KMS-11 (cell line): Measurements from ENCODE around the gene STARD8.
"Not testable (repeated sequence)": the region's sequence is repeated elsewhere in the genome, so short reads cannot be mapped to it uniquely, and the experiment has no call there.

Experiments
- H2AFZ ChIP-seq: fragments of 200-600 bp; sonication (generic); 2 replicates; pipeline ENCODE4 v1.6.1; 2016; ENCODE audit warnings: antibody characterized with exemption, mixed run types, low read depth
- H3K27ac ChIP-seq: fragments of 200-600 bp; sonication (generic); 2 replicates; pipeline ENCODE4 v1.6.1; 2016; ENCODE audit warnings: mild to moderate bottlenecking, mixed run types
- H3K27me3 ChIP-seq: fragments of 200-600 bp; sonication (generic); 2 replicates; pipeline ENCODE4 v1.6.1; 2017; ENCODE audit warnings: mild to moderate bottlenecking, low read depth, mixed run types, moderate library complexity; ENCODE audit not compliant: insufficient read depth
- H3K36me3 ChIP-seq: fragments of 200-600 bp; sonication (generic); 2 replicates; pipeline ENCODE4 v1.6.1; 2017; ENCODE audit warnings: mild to moderate bottlenecking, mixed run types; ENCODE audit not compliant: insufficient read depth
- H3K4me1 ChIP-seq: fragments of 200-600 bp; sonication (generic); 2 replicates; pipeline ENCODE4 v1.6.1; 2016; ENCODE audit warnings: mild to moderate bottlenecking, low read depth, mixed run types; ENCODE audit not compliant: poor library complexity, severe bottlenecking
- H3K4me2 ChIP-seq: fragments of 200-600 bp; sonication (generic); 2 replicates; pipeline ENCODE4 v1.7.0; 2016; ENCODE audit warnings: mild to moderate bottlenecking, mixed run types
- H3K4me3 ChIP-seq: fragments of 200-600 bp; sonication (generic); IDR thresholded peaks from 2 replicates; pipeline ENCODE4 v1.6.1; 2017; ENCODE audit warnings: low read depth, low read length, mixed read lengths; ENCODE audit not compliant: insufficient read depth
- H3K79me2 ChIP-seq: fragments of 200-600 bp; sonication (generic); 2 replicates; pipeline ENCODE4 v1.6.1; 2016; ENCODE audit warnings: low read depth, mixed run types; ENCODE audit not compliant: insufficient read depth
- H3K9ac ChIP-seq: fragments of 200-600 bp; sonication (generic); 2 replicates; pipeline ENCODE4 v1.6.1; 2016; ENCODE audit warnings: mild to moderate bottlenecking, mixed run types
- H4K20me1 ChIP-seq: fragments of 200-600 bp; sonication (generic); 2 replicates; pipeline ENCODE4 v1.6.1; 2016; ENCODE audit warnings: mild to moderate bottlenecking, mixed run types; ENCODE audit not compliant: insufficient read depth
- CTCF ChIP-seq: fragments of 200-600 bp; sonication (generic); conservative IDR thresholded peaks from 2 replicates; pipeline ENCODE4 v1.6.1; 2017; ENCODE audit warnings: low read depth, mild to moderate bottlenecking, antibody characterized with exemption, low read length, moderate library complexity, mixed read lengths

Gene STARD8

GRCh38 chrX:68686097-68686977, 38.9 kb downstream of the STARD8 start:
- Histone ChIP-seq H2AFZ (no peak overlapping the region; the same call in 1 of the 2 replicates), H3K4me1 (no peaks in the 10 kb centered on the region), H3K27me3 (no peaks in the 10 kb centered on the region), H3K4me2 (no peak overlapping the region), H3K9ac (no peak overlapping the region), H3K36me3 (no peaks in the 10 kb centered on the region), H3K27ac (no peak overlapping the region), H3K79me2 (no peaks in the 10 kb centered on the region), H3K4me3 (no peak overlapping the region), H4K20me1 (no peaks in the 10 kb centered on the region)
- TF ChIP-seq CTCF, result no peak

DNA sequence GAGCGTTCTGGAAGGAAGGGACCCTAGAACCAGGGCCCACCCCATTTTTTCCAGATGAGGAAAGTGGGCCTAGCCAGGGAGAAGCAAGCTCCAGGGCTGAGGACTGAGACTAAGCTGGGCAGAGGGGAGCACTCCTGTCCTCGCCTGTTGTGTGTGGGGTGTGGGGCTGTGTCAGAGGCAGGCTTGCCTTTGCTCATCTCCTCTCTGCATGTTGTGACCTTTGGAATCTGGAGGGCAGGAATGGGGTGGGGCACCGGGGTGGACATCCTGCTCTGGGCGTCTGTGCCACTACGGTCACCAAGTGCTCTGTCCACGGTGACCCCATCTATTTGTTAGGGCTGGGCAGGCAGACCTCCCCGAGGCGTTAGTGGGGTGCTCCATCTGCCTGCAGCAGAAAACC, 41.5 kb downstream of the STARD8 start:
- H2AFZ ChIP-seq, H3K9ac ChIP-seq, H3K27ac ChIP-seq, H3K4me3 ChIP-seq, H3K36me3 ChIP-seq, H3K4me1 ChIP-seq, H3K79me2 ChIP-seq, H4K20me1 ChIP-seq, H3K27me3 ChIP-seq, H3K4me2 ChIP-seq: not testable (repeated sequence)

GRCh38 chrX:68690936-68691501, 43.6 kb downstream of the STARD8 start:
- Histone ChIP-seq H3K27ac (no peak overlapping the region), H3K79me2 (no peaks in the 10 kb centered on the region), H3K4me2 (no peak overlapping the region), H2AFZ (no peak overlapping the region), H3K4me1 (no peaks in the 10 kb centered on the region), H3K4me3 (no peak overlapping the region), H3K27me3 (no peaks in the 10 kb centered on the region), H3K36me3 (no peaks in the 10 kb centered on the region), H3K9ac (no peak overlapping the region), H4K20me1 (no peaks in the 10 kb centered on the region)
- no peak for TF ChIP-seq CTCF

- Histone ChIP-seq H3K4me3 (no peak overlapping the region), H3K9ac (no peak overlapping the region), H2AFZ (no peak overlapping the region), H3K4me1 (no peaks in the 10 kb centered on the region), H3K27me3 (no peaks in the 10 kb centered on the region), H3K79me2 (no peaks in the 10 kb centered on the region), H3K27ac (no peak overlapping the region), H3K36me3 (no peaks in the 10 kb centered on the region), H3K4me2 (no peak overlapping the region), H4K20me1 (no peaks in the 10 kb centered on the region)
- no peak for TF ChIP-seq CTCF
These were observed 44.5 kb downstream of the STARD8 start for GRCh38 chrX:68691921-68692320.

DNA sequence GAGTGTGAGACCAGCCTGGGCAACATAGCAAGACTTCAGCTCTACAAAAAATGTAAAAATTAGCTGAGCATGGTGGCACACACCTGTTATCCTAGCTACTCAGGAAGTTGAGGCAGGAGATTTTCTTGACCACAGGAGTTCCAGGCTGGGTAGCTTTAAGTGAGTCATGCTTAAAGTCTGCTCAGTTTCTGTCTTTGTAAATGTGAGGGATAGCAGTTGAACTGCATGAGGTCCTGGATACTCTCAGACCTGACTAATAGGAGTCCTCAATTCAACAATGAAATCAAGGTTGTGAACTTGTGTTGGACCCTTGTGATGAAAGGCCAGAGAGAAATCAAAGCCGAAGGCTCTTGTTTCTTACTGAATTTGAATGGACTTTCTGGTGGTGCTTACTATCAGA, 45.2 kb downstream of the STARD8 start:
- no peak overlapping the region for H2AFZ ChIP-seq

More for the DNA sequence above, 45.2 kb downstream of the STARD8 start:
- no peak overlapping the region for H3K4me2 ChIP-seq
- H3K4me3 ChIP-seq, result no peak overlapping the region
- no peaks in the 10 kb centered on the region for H3K27me3 ChIP-seq
- H3K36me3 ChIP-seq, result no peaks in the 10 kb centered on the region
- no peak overlapping the region for H3K9ac ChIP-seq
- H3K27ac ChIP-seq, result no peak overlapping the region
- H3K79me2 ChIP-seq, result no peaks in the 10 kb centered on the region
- no peaks in the 10 kb centered on the region for H4K20me1 ChIP-seq
- no peaks in the 10 kb centered on the region for H3K4me1 ChIP-seq
- no peak for TF ChIP-seq CTCF
